Measurements from ENCODE around the gene ARHGAP45.

GRCh38 chr19:1132552-1133383, 65.8 kb downstream of the ARHGAP45 start:
- TF ChIP-seq POLR2A (IDR thresholded peaks at IDR 0.05): no peak
- TF ChIP-seq CTCF (IDR thresholded peaks at IDR 0.05 in 4 of 5, conservative IDR thresholded peaks at IDR 0.05 in 1 of 5): no peak

Data from gastrocnemius medialis (tissue), 4 donors.